Endodermal cell (in vitro differentiated cells): ENCODE measurements around the gene PGAM5. TPM values are rescaled to one million over a fixed set of nuclear protein-coding genes. Genes with fewer than 3 reads are reported as not detected.
A peak's percentile ranks its signal among the peaks of the same experiment; 100 is the strongest.

Experiments
- DNase-seq: peaks from one replicate; pipeline ENCODE4 v3.0.0-alpha.2; 2017
- H3K27ac ChIP-seq: 2 replicates; pipeline ENCODE4 v1.5.1; 2013; ENCODE audit warnings: mild to moderate bottlenecking, low read depth, low read length, moderate library complexity
- H3K27me3 ChIP-seq: 2 replicates; pipeline ENCODE4 v1.6.1; 2013; ENCODE audit warnings: mild to moderate bottlenecking, low read length, moderate library complexity; ENCODE audit not compliant: insufficient read depth, control insufficient read depth, poor library complexity, severe bottlenecking
- H3K36me3 ChIP-seq: 2 replicates; pipeline ENCODE4 v1.7.0; 2013; ENCODE audit warnings: mild to moderate bottlenecking, low read length, moderate library complexity; ENCODE audit not compliant: control insufficient read depth, insufficient read depth
- H3K4me1 ChIP-seq: one replicate; pipeline ENCODE4 v1.7.0; 2013; ENCODE audit warnings: low read length; ENCODE audit not compliant: control insufficient read depth, insufficient read depth
- H3K4me3 ChIP-seq: 2 replicates; pipeline ENCODE4 v1.5.1; 2013; ENCODE audit warnings: mild to moderate bottlenecking, low read length, moderate library complexity
- H3K9ac ChIP-seq: 2 replicates; pipeline ENCODE4 v1.6.1; 2013; ENCODE audit warnings: mild to moderate bottlenecking, low read length, moderate library complexity; ENCODE audit not compliant: poor library complexity, severe bottlenecking; ENCODE audit errors: extremely low read depth
- H3K9me3 ChIP-seq: 2 replicates; pipeline ENCODE4 v1.6.1; 2013; ENCODE audit warnings: mild to moderate bottlenecking, low read length, moderate library complexity; ENCODE audit not compliant: control insufficient read depth
- H3K27ac Mint-ChIP-seq: 2 replicates; pipeline ENCODE4 v1.8.0; 2020; ENCODE audit warnings: mixed read lengths
- H3K27me3 Mint-ChIP-seq: 2 replicates; pipeline ENCODE4 v1.8.0; 2021; ENCODE audit warnings: mild to moderate bottlenecking, mixed read lengths; ENCODE audit not compliant: insufficient read depth
- H3K36me3 Mint-ChIP-seq: 2 replicates; pipeline ENCODE4 v1.8.0; 2020; ENCODE audit warnings: low read depth, mixed read lengths
- H3K4me1 Mint-ChIP-seq: 2 replicates; pipeline ENCODE4 v1.8.0; 2020; ENCODE audit warnings: mixed read lengths
- H3K4me3 Mint-ChIP-seq: 2 replicates; pipeline ENCODE4 v1.8.0; 2020; ENCODE audit warnings: mild to moderate bottlenecking, moderate library complexity, mixed read lengths
- H3K9me3 Mint-ChIP-seq: 2 replicates; pipeline ENCODE4 v1.8.0; 2020; ENCODE audit warnings: mild to moderate bottlenecking, mixed read lengths
- WGBS, 2 experiments: methylation state at CpG; one replicate each; pipeline versions ENCODE4 v1.1.5 to v1.1.7; 2013; ENCODE audit warnings: missing lambda C conversion rate in 2 of 2, mixed read lengths in 1 of 2; ENCODE audit not compliant: insufficient coverage in 1 of 2, insufficient read length in 1 of 2; 5-methylcytosine and 5-hydroxymethylcytosine counted together
- total RNA-seq, 2 donors: library from RNA; stranded (reverse); fragmentation: NEBNext Ultra II Directional in 1 of 2; extraction: Animal tissue kit (Norgen Biotek cat#: 25700) in 1 of 2; gene quantifications; 2 replicates in 1 of 2; 3 replicates in 1 of 2; pipeline ENCODE4 v1.2.1, GENCODE V29; 2021
- TF ChIP-seq, protein P1 (sequence below): fragments of 200-600 bp; sonication (generic); conservative IDR thresholded peaks from 2 replicates; pipeline ENCODE4 v1.5.0; 2021; ENCODE audit warnings: antibody characterized with exemption, mild to moderate bottlenecking

The PGAM5 gene
- total RNA-seq, 2 donors from 2014 or later, result 60.2 to 64.3 TPM

DNA sequence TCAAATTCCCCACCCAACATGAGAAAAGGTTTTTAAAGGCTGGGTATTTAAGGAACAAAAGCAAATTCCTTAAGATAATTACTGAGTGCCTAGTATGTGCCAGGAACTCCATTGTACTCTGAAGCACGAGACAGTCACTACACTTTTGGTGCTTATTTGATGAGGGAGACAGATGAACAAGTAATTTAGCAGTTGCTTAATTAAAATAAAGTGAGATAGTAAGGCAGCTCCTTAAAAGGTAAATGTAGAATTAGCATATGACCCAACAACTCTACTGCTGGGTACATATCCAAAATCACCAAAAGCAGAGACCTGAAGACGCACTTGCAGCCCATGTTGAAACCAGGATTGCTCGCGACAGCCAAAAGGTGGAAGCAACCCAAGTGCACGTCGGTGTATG lies 44.8 kb upstream of the PGAM5 start:
- no peaks in the 10 kb centered on the region for H3K27me3 Mint-ChIP-seq
- TF ChIP-seq, protein P1, sequence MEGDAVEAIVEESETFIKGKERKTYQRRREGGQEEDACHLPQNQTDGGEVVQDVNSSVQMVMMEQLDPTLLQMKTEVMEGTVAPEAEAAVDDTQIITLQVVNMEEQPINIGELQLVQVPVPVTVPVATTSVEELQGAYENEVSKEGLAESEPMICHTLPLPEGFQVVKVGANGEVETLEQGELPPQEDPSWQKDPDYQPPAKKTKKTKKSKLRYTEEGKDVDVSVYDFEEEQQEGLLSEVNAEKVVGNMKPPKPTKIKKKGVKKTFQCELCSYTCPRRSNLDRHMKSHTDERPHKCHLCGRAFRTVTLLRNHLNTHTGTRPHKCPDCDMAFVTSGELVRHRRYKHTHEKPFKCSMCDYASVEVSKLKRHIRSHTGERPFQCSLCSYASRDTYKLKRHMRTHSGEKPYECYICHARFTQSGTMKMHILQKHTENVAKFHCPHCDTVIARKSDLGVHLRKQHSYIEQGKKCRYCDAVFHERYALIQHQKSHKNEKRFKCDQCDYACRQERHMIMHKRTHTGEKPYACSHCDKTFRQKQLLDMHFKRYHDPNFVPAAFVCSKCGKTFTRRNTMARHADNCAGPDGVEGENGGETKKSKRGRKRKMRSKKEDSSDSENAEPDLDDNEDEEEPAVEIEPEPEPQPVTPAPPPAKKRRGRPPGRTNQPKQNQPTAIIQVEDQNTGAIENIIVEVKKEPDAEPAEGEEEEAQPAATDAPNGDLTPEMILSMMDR, result no peak
- Histone ChIP-seq H3K27me3 (no peaks in the 10 kb centered on the region), H3K36me3 (peaks cover 90% of the 10 kb centered on the region), H3K27ac (no peak overlapping the region), H3K4me1 (peaks cover 6% of the 10 kb centered on the region), H3K9me3 (no peaks in the 10 kb centered on the region), H3K4me3 (no peak overlapping the region), H3K9ac (no peak overlapping the region)
- H3K36me3 Mint-ChIP-seq, result peaks cover 91% of the 10 kb centered on the region
- 92 to 100% methylated on average over 3 to 6 of the region's 6 CpGs for WGBS, 2 experiments
- no peaks in the 10 kb centered on the region for H3K9me3 Mint-ChIP-seq
- peaks cover 21% of the 10 kb centered on the region for H3K4me1 Mint-ChIP-seq
- DNase-seq, result no peak
- H3K4me3 Mint-ChIP-seq, result no peak overlapping the region
- no peak overlapping the region for H3K27ac Mint-ChIP-seq

DNA sequence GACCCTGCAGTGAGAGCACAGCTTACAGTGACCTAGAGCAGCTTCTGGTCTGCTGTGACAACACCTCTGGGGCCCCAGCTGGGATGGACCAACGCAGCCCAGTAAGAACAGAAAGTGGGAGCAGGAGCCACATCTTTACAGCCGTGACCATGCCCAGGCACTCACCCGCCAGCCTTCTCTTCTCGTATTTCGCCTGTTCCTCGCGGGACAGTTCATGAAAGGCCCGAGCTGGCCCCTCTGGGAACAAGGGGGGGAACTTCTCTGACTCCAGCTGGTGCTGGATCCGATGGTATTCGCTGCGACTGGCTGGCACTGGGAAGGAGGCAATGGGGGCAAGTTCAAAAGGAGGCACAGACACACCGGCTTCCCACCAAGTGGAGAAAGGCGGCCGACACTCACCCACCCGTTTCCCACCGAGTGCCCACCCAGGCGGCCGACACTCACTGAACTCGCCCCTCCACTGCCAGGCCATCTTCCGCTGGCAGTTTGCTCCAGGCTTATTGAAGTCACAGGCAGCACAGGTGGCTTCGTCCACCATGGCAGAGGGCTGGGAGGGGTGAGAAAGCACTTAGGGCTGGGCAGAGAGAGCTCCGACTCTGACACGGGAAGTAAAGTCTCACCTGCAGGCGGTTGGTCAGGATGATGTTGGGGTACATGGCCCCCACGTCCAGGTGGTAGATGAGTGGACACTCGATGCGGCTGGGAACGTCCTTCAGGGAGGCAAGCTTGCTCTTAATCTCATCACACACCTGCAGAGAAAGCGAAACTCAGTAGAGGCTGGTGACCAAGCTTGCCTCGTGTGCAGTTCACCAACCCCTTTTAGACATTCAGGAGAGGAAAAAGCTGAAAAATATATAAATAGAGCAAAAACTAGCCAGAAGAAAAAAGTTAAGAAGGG lies 42.2 kb upstream of the PGAM5 start:
- Mint-ChIP-seq H3K27me3 (no peaks in the 10 kb centered on the region), H3K36me3 (peaks cover 91% of the 10 kb centered on the region), H3K9me3 (no peaks in the 10 kb centered on the region), H3K27ac (no peak overlapping the region), H3K4me3 (no peak overlapping the region), H3K4me1 (peaks cover 21% of the 10 kb centered on the region)
- Histone ChIP-seq H3K9ac (no peak overlapping the region), H3K27me3 (no peaks in the 10 kb centered on the region), H3K4me3 (no peak overlapping the region), H3K9me3 (no peaks in the 10 kb centered on the region), H3K27ac (no peak overlapping the region), H3K36me3 (peaks cover 91% of the 10 kb centered on the region), H3K4me1 (peaks cover 6% of the 10 kb centered on the region)
- DNase-seq, result peak; percentile 43
- TF ChIP-seq, protein P1, result no peak
- WGBS, 2 experiments, result 93 to 94% methylated on average over 13 to 30 of the region's 30 CpGs

DNA sequence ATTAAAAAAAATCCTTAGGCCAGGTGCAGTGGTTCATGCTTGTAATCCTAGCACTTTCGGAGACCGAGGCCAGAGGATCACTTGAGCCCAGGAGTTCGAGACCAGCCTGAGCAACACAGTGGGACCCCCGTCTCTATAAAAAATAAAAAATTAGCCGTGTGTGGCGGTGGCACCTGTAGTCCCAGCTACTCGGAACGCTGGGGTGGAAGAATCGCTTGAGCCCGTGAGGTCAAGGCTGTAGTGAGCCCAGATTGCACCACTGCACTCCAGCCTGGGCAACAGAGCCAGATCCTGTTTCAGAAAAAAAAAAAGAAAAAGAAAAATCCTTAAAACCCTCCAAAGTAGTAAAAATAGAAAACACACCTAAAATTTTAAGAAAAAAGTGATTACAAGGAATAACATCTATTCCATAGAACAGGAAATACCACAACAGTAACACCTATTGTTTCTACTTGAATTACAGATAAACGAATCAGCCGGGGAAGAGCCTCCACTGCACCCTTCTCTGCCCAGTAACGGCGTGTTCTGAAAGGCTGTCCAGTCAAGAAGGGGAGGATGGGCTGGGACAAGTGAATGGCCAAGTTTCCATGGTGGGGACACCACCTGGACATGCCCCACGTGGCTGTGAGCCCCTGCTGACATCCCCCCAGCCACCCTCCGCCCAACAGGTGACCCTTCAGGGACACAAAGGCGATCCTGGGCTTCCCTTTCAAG lies 41.3 kb upstream of the PGAM5 start:
- Mint-ChIP-seq H3K4me1 (peaks cover 20% of the 10 kb centered on the region), H3K9me3 (no peaks in the 10 kb centered on the region), H3K4me3 (no peak overlapping the region), H3K27me3 (no peaks in the 10 kb centered on the region), H3K36me3 (peaks cover 90% of the 10 kb centered on the region), H3K27ac (no peak overlapping the region)
- H3K27ac ChIP-seq, result no peak overlapping the region
- no peaks in the 10 kb centered on the region for H3K9me3 ChIP-seq
- TF ChIP-seq, protein P1, result no peak
- WGBS, 2 experiments, result 93 to 97% methylated on average over 12 to 17 of the region's 17 CpGs
- H3K9ac ChIP-seq, result no peak overlapping the region
- H3K36me3 ChIP-seq, result peaks cover 87% of the 10 kb centered on the region
- no peaks in the 10 kb centered on the region for H3K27me3 ChIP-seq
- H3K4me1 ChIP-seq, result peaks cover 6% of the 10 kb centered on the region
- H3K4me3 ChIP-seq, result no peak overlapping the region
- DNase-seq, result no peak
